Non-pigmented ciliary epithelial cell (primary cell): ENCODE measurements around the gene TKT.
"Not testable (repeated sequence)": the region's sequence is repeated elsewhere in the genome, so short reads cannot be mapped to it uniquely, and the experiment has no call there.

Source experiments
- DNase-seq: peaks from one replicate; pipeline ENCODE4 v3.0.0-alpha.2; 2010; ENCODE audit warnings: low read depth

The TKT gene

GRCh38 chr3:53259427-53260259 lies 3.8 kb upstream of the TKT start:
- DNase-seq = no peak

GRCh38 chr3:53258600-53259426 lies 3.0 kb upstream of the TKT start:
- no peak for DNase-seq

- no peak for DNase-seq
Measured at GRCh38 chr3:53257465-53257864, 1.6 kb upstream of the TKT start.

GRCh38 chr3:53256704-53257055 lies 858 bp upstream of the TKT start:
- DNase-seq = no peak

GRCh38 chr3:53255423-53255774 lies 423 bp downstream of the TKT start:
- no peak for DNase-seq

GRCh38 chr3:53254509-53255422 lies 1.1 kb downstream of the TKT start:
- DNase-seq = no peak

GRCh38 chr3:53253707-53254508 lies 1.9 kb downstream of the TKT start:
- DNase-seq = no peak

- not testable (repeated sequence) for DNase-seq
Measured at GRCh38 chr3:53252947-53253322, 2.9 kb downstream of the TKT start.

- no peak for DNase-seq
Measured at GRCh38 chr3:53252096-53252946, 3.5 kb downstream of the TKT start.

- no peak for DNase-seq
Measured at GRCh38 chr3:53250881-53251605, 4.8 kb downstream of the TKT start.

- no peak for DNase-seq
Measured at GRCh38 chr3:53250453-53250852, 5.4 kb downstream of the TKT start.

- DNase-seq = no peak
Measured at GRCh38 chr3:53248161-53248560, 7.7 kb downstream of the TKT start.

GRCh38 chr3:53247619-53248018 lies 8.2 kb downstream of the TKT start:
- no peak for DNase-seq

- no peak for DNase-seq
Measured at GRCh38 chr3:53244271-53244670, 11.6 kb downstream of the TKT start.

GRCh38 chr3:53243785-53244184 lies 12.0 kb downstream of the TKT start:
- no peak for DNase-seq

GRCh38 chr3:53243165-53243564 lies 12.7 kb downstream of the TKT start:
- DNase-seq = no peak

- no peak for DNase-seq
Measured at GRCh38 chr3:53242642-53243041, 13.2 kb downstream of the TKT start.

- DNase-seq = no peak
Measured at GRCh38 chr3:53242155-53242554, 13.7 kb downstream of the TKT start.

- DNase-seq = no peak
Measured at GRCh38 chr3:53240989-53241972, 14.5 kb downstream of the TKT start.
